Prostate gland (tissue), 2 donors: ENCODE results near the gene HIF1AN. TPM values are rescaled to one million over a fixed set of nuclear protein-coding genes. Genes with fewer than 3 reads are reported as not detected.

Experiments
- DNase-seq: peaks from one replicate; pipeline ENCODE4 v3.0.0-alpha.2; 2019; ENCODE audit warnings: low spot score
- H3K27ac ChIP-seq, 2 donors: fragments of 200-600 bp; sonication (generic); 2 replicates each; pipeline ENCODE4 v1.5.1; 2017 to 2019
- H3K27me3 ChIP-seq: fragments of 200-600 bp; sonication (generic); replicated peaks from 2 replicates; pipeline ENCODE4 v1.5.1; 2019; ENCODE audit not compliant: insufficient read depth
- H3K36me3 ChIP-seq, 2 donors: fragments of 200-600 bp; sonication (generic); 1 replicate in 1 of 2; 2 replicates in 1 of 2; pipeline versions ENCODE4 v1.5.1 to v1.8.1; 2017 to 2019
- H3K4me1 ChIP-seq: fragments of 200-600 bp; sonication (generic); replicated peaks from 2 replicates; pipeline ENCODE4 v1.5.1; 2019
- H3K4me3 ChIP-seq, 2 donors: fragments of 200-600 bp; sonication (generic); 2 replicates each; pipeline ENCODE4 v1.5.1; 2017 to 2019
- H3K9me3 ChIP-seq: fragments of 200-600 bp; sonication (generic); 2 replicates; pipeline ENCODE4 v1.5.1; 2017
- POLR2A ChIP-seq: fragments of 450-650 bp; IDR thresholded peaks from one replicate; pipeline ENCODE4 v1.6.1; 2016; ENCODE audit warnings: antibody characterized with exemption, mild to moderate bottlenecking
- POLR2AphosphoS5 ChIP-seq: sonication (generic); formaldehyde crosslinking; IDR thresholded peaks from one replicate; pipeline ENCODE4 v1.6.1; 2017; ENCODE audit warnings: antibody characterized with exemption
- WGBS: methylation state at CpG from one replicate; pipeline ENCODE4 v1.1.5; 2018; 5-methylcytosine and 5-hydroxymethylcytosine counted together
- intact Hi-C: fragments of 100-400 bp; cut with DNase I; formaldehyde crosslinking; loops from one replicate; pipeline ENCODE4 v1.14.2; 2022
- total RNA-seq, 2 donors: library from RNA; depleted of rRNA; stranded (reverse); fragments of >200 nt; gene quantifications; one replicate each; pipeline ENCODE4 v1.1.0, GENCODE V29; 2016
- TF ChIP-seq, protein P1 (sequence below), 4 experiments: fragments of 200-600 bp in 2 of 4; fragments of 450-650 bp in 2 of 4; sonication (generic) in 2 of 4; IDR thresholded peaks; 1 replicate in 3 of 4; 2 replicates in 1 of 4; pipeline ENCODE4 v1.5.1; 2016 to 2019; ENCODE audit warnings: antibody characterized with exemption in 4 of 4, mild to moderate bottlenecking in 2 of 4, moderate library complexity in 2 of 4

The HIF1AN gene
- total RNA-seq, 2 donors from 2014 or later, result 10.8 to 30.2 TPM

DNA sequence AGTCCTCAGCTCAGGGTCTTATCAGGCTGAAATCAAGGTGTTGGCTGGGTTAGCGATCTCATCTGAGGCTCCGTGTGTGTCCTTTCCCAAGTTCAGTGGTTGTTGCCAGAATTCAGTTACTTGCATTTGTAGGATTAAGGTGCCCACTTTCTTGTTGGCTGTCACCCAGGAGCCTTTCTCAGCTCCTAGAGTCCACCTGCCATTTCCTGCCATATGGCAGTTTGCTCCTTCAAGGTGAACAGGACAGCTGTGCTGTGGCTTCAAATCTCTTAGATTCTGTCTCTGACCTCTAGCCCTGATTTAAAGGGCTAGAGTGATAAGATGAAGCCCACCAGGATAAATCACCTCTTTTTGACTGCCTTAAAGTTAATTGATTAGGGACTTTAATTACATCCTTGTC is 1.0 kb upstream of the HIF1AN start:
- 43% methylated on average over 2 of the region's 2 CpGs for WGBS
- DNase-seq, result no peak
- no peak overlapping the region for H3K27ac ChIP-seq

DNA sequence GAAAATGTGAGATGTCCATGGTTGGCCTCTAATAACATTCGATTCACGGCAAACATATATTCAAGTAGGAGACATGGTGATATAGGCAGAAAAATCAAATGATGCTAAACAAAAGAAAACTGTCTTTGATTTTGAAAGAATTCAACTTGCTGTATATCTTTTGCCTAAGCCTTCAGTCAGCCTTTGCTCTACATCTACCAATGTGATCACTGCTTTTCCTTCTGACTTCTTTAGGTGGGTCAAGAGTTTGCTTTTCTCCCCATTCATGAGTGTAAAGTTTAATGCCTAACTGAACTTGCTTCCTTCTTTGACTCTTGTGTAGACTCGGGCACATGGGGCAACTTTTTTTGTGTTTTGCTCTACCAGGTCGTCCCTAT is 417 bp upstream of the HIF1AN start:
- 48% methylated on average over 4 of the region's 4 CpGs for WGBS
- no peak for DNase-seq
- Histone ChIP-seq H3K4me3 (peak overlapping the region; percentile 66 to 80), H3K9me3 (no peaks in the 10 kb centered on the region), H3K27ac (peak overlapping the region in 1 of 2 donors; percentile 63), H3K36me3 (no peaks in the 10 kb centered on the region), H3K4me1 (peaks cover 7% of the 10 kb centered on the region), H3K27me3 (no peaks in the 10 kb centered on the region)
- intact Hi-C loops, result no loop called here
- TF ChIP-seq POLR2A (no peak), POLR2AphosphoS5 (no peak)
- TF ChIP-seq, protein P1, sequence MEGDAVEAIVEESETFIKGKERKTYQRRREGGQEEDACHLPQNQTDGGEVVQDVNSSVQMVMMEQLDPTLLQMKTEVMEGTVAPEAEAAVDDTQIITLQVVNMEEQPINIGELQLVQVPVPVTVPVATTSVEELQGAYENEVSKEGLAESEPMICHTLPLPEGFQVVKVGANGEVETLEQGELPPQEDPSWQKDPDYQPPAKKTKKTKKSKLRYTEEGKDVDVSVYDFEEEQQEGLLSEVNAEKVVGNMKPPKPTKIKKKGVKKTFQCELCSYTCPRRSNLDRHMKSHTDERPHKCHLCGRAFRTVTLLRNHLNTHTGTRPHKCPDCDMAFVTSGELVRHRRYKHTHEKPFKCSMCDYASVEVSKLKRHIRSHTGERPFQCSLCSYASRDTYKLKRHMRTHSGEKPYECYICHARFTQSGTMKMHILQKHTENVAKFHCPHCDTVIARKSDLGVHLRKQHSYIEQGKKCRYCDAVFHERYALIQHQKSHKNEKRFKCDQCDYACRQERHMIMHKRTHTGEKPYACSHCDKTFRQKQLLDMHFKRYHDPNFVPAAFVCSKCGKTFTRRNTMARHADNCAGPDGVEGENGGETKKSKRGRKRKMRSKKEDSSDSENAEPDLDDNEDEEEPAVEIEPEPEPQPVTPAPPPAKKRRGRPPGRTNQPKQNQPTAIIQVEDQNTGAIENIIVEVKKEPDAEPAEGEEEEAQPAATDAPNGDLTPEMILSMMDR (IDR thresholded peaks at IDR 0.05), result no peak

More for the DNA sequence above, 1.0 kb upstream of the HIF1AN start:
- TF ChIP-seq POLR2AphosphoS5 (no peak), POLR2A (no peak)
- TF ChIP-seq, protein P1 (IDR thresholded peaks at IDR 0.05), result no peak
- Histone ChIP-seq H3K9me3 (no peaks in the 10 kb centered on the region), H3K4me3 (no peak overlapping the region), H3K27me3 (no peaks in the 10 kb centered on the region), H3K36me3 (no peaks in the 10 kb centered on the region), H3K4me1 (peaks cover 7% of the 10 kb centered on the region)
- intact Hi-C loops, result no loop called here

DNA sequence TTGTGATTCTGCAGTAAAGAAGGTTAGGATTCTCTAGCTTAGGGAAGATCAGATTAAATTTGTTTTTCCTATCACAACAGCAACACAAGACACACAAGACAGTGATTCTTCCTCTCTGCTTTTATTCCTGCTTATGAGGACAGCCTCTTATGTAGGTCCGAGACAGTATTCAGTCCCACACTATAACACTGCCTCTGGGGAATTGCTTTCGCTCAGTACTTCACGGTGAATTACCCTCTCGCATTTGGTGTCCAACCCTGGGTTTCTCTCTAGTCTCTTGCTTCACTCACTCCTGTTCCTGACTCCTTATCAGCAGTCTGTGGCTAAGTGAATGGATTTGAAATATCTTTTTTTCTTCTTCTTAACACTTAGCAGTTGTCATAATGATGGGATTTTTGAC is 1.7 kb downstream of the HIF1AN start:
- WGBS, result 83% methylated on average over 4 of the region's 4 CpGs
- no peak for TF ChIP-seq POLR2AphosphoS5
- TF ChIP-seq, protein P1 (IDR thresholded peaks at IDR 0.05), result no peak
- TF ChIP-seq POLR2A, result no peak
- Histone ChIP-seq H3K9me3 (no peaks in the 10 kb centered on the region), H3K27me3 (no peaks in the 10 kb centered on the region), H3K27ac (no peak overlapping the region), H3K4me1 (peaks cover 7% of the 10 kb centered on the region), H3K36me3 (no peaks in the 10 kb centered on the region), H3K4me3 (no peak overlapping the region)
- intact Hi-C loops, result no loop called here
- no peak for DNase-seq

DNA sequence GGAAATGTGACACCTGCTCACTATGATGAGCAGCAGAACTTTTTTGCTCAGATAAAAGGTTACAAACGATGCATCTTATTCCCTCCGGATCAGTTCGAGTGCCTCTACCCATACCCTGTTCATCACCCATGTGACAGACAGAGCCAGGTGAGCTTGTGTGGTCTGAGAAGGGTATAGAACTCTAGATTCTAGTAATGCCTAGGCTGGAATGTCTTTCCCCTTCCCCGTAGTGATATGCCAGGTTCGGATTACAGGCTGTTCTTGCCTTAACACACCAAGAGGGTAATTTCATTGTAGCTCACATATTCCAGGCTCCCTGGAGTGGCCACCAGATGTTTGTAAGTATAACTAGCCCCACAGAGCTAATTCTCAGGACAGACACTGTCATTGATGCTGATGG is 9.2 kb downstream of the HIF1AN start:
- Histone ChIP-seq H3K9me3 (no peaks in the 10 kb centered on the region), H3K4me3 (no peak overlapping the region), H3K27ac (no peak overlapping the region), H3K4me1 (no peaks in the 10 kb centered on the region), H3K27me3 (no peaks in the 10 kb centered on the region), H3K36me3 (peaks cover 11 to 19% of the 10 kb centered on the region in 2 donors)
- intact Hi-C loops, result no loop called here
- DNase-seq, result no peak
- 87% methylated on average over 5 of the region's 5 CpGs for WGBS
- TF ChIP-seq POLR2AphosphoS5, result no peak
- no peak for TF ChIP-seq POLR2A
- TF ChIP-seq, protein P1 (IDR thresholded peaks at IDR 0.05), result no peak

DNA sequence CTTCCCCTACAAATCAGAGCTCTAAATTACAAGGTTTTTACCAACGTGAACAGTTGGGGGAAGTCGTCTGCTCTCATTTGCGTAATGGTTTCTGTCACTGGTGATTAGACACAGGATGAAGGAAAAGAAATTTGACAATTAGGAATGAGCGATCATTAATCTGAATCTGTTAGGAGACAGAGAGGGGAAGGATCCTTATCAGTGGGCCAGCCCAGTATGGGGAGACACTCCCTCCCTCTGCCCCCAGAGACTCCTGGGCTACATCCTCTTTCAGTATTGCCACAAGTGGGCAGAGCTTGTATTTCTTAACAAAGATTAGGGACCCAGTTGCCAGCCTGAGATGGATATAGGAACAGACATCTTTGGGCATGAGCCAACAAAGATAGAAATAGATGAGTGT is 15.5 kb downstream of the HIF1AN start:
- DNase-seq, result no peak
- H3K4me3 ChIP-seq, result no peak overlapping the region
- TF ChIP-seq, protein P1 (IDR thresholded peaks at IDR 0.05), result no peak
- TF ChIP-seq POLR2A (no peak), POLR2AphosphoS5 (no peak)
- no peaks in the 10 kb centered on the region for H3K4me1 ChIP-seq
- no peaks in the 10 kb centered on the region for H3K27me3 ChIP-seq
- WGBS, result 57% methylated on average over 4 of the region's 4 CpGs
- no peaks in the 10 kb centered on the region for H3K9me3 ChIP-seq
- H3K36me3 ChIP-seq, result peaks cover 9 to 11% of the 10 kb centered on the region in 2 donors
- H3K27ac ChIP-seq, result no peak overlapping the region
- intact Hi-C loops, result no loop called here
